GM20000 (cell line): Measurements from ENCODE around the gene EVI5L.

Experiments
- DNase-seq: peaks from one replicate; pipeline ENCODE4 v3.0.0; 2012; ENCODE audit warnings: low spot score
- CTCF ChIP-seq: IDR thresholded peaks from 2 replicates; pipeline ENCODE4 v1.5.1; 2012; ENCODE audit warnings: mild to moderate bottlenecking, control low read depth; ENCODE audit errors: extremely low read depth, missing control alignments

Gene EVI5L

GRCh38 chr19:7818806-7819205, 11.2 kb upstream of the EVI5L start:
- no peak for TF ChIP-seq CTCF
- DNase-seq, result no peak

- no peak for DNase-seq
- TF ChIP-seq CTCF, result no peak
Measured at GRCh38 chr19:7819337-7819736, 10.7 kb upstream of the EVI5L start.

- DNase-seq, result no peak
- TF ChIP-seq CTCF, result no peak
Measured at GRCh38 chr19:7820588-7820987, 9.4 kb upstream of the EVI5L start.

GRCh38 chr19:7822910-7823515, 7.0 kb upstream of the EVI5L start:
- no peak for TF ChIP-seq CTCF
- DNase-seq, result no peak

- no peak for TF ChIP-seq CTCF
- no peak for DNase-seq
Measured at GRCh38 chr19:7823686-7824301, 6.2 kb upstream of the EVI5L start.

GRCh38 chr19:7829166-7829520, 875 bp upstream of the EVI5L start:
- TF ChIP-seq CTCF, result no peak

GRCh38 chr19:7830272-7830771, 304 bp downstream of the EVI5L start:
- TF ChIP-seq CTCF, result no peak
- DNase-seq, result no peak

More at GRCh38 chr19:7829166-7829520, 875 bp upstream of the EVI5L start:
- no peak for DNase-seq
